Common myeloid progenitor, CD34-positive (primary cell): ENCODE data around the gene RTN1.
A peak's percentile ranks its signal among the peaks of the same experiment; 100 is the strongest.

Experiments
- CTCF ChIA-PET: fragments of 350-600 bp; sonication (Branson Sonifier 250); formaldehyde crosslinking; loops from one replicate; lab custom pipeline; 2021; ENCODE audit warnings: antibody characterized with exemption; lab: Charles Lee
- POLR2A ChIA-PET: fragments of 350-600 bp; sonication (Branson Sonifier 250); formaldehyde crosslinking; loops from one replicate; lab custom pipeline; 2021; ENCODE audit warnings: antibody characterized with exemption; lab: Charles Lee
- DNase-seq, 3 donors: peaks; one replicate each; pipeline versions ENCODE4 v3.0.0 to v3.0.0-alpha.2; 2013
- H3K27ac ChIP-seq, 2 experiments: 1 replicate in 1 of 2; 2 replicates in 1 of 2; pipeline ENCODE4 v1.7.0; 2013; ENCODE audit warnings: inconsistent platforms in 2 of 2, low read length in 2 of 2, mild to moderate bottlenecking in 2 of 2, low read depth in 1 of 2, moderate library complexity in 1 of 2; ENCODE audit not compliant: severe bottlenecking in 2 of 2, insufficient read depth in 1 of 2, poor library complexity in 1 of 2
- H3K27me3 ChIP-seq, 5 experiments: replicated peaks in 2 of 5; 1 replicate in 3 of 5; 2 replicates in 2 of 5; pipeline versions ENCODE4 v1.6.1 to v1.7.0; 2013; ENCODE audit warnings: low read length in 4 of 5, mild to moderate bottlenecking in 2 of 5, moderate library complexity in 2 of 5, inconsistent platforms in 1 of 5; ENCODE audit not compliant: insufficient read depth in 5 of 5, control insufficient read depth in 4 of 5
- H3K36me3 ChIP-seq, 4 experiments: 1 replicate in 2 of 4; 2 replicates in 2 of 4; pipeline versions ENCODE4 v1.6.1 to v1.7.0; 2013; ENCODE audit warnings: low read length in 3 of 4, control low read depth in 1 of 4, mild to moderate bottlenecking in 1 of 4; ENCODE audit not compliant: control insufficient read depth in 4 of 4, insufficient read depth in 4 of 4
- H3K4me1 ChIP-seq, 4 experiments: 1 replicate in 3 of 4; 2 replicates in 1 of 4; pipeline versions ENCODE4 v1.6.1 to v1.7.1; 2013; ENCODE audit warnings: low read length in 3 of 4, mild to moderate bottlenecking in 3 of 4, control low read depth in 1 of 4, inconsistent platforms in 1 of 4, moderate library complexity in 1 of 4; ENCODE audit not compliant: control insufficient read depth in 4 of 4, insufficient read depth in 4 of 4; ENCODE audit errors: control extremely low read depth in 1 of 4
- H3K4me3 ChIP-seq, 7 experiments: 1 replicate in 4 of 7; 2 replicates in 3 of 7; pipeline versions ENCODE4 v1.5.1 to v1.7.0; 2013; ENCODE audit warnings: mild to moderate bottlenecking in 7 of 7, low read length in 6 of 7, moderate library complexity in 6 of 7, inconsistent platforms in 2 of 7, low read depth in 2 of 7, control low read depth in 1 of 7; ENCODE audit not compliant: insufficient read depth in 4 of 7, control insufficient read depth in 1 of 7; ENCODE audit errors: extremely low read depth in 1 of 7
- H3K9me3 ChIP-seq, 5 experiments: 1 replicate in 4 of 5; 2 replicates in 1 of 5; pipeline versions ENCODE4 v1.6.1 to v1.7.1; 2013; ENCODE audit warnings: low read length in 4 of 5, mild to moderate bottlenecking in 2 of 5, inconsistent platforms in 1 of 5, low read depth in 1 of 5, moderate library complexity in 1 of 5; ENCODE audit not compliant: control insufficient read depth in 4 of 5, insufficient read depth in 2 of 5; ENCODE audit errors: control extremely low read depth in 1 of 5
- WGBS: methylation state at CpG from one replicate; pipeline ENCODE4 v1.1.5; 2013; ENCODE audit not compliant: insufficient coverage; 5-methylcytosine and 5-hydroxymethylcytosine counted together

RTN1 gene

GRCh38 chr14:59695198-59695597, 175.4 kb downstream of the RTN1 start:
- no peak for DNase-seq
- no peaks in the 10 kb centered on the region for H3K27me3 ChIP-seq
- no peak overlapping the region for H3K27ac ChIP-seq
- peaks cover 0 to 4% (median 0%) of the 10 kb centered on the region in 5 experiments for H3K9me3 ChIP-seq
- H3K36me3 ChIP-seq = no peaks in the 10 kb centered on the region
- 98% methylated on average over 4 of the region's 5 CpGs for WGBS
- ChIA-PET POLR2A (no interaction called here), CTCF (interaction anchor here (0.8 kb wide), 1 partner anchor 203 kb away, joined by 3 read pairs; no protein-coding TSS in a partner anchor)
- no peak overlapping the region for H3K4me3 ChIP-seq
- peaks cover 0 to 7% (median 2%) of the 10 kb centered on the region in 4 experiments for H3K4me1 ChIP-seq

- DNase-seq = no peak
- ChIA-PET POLR2A (no interaction called here), CTCF (interaction anchor here (0.9 to 1.0 kb wide), 2 partner anchors 15 to 58 kb away, joined by 4 read pairs; no protein-coding TSS in a partner anchor)
- H3K27ac ChIP-seq = no peak overlapping the region
- H3K27me3 ChIP-seq = no peaks in the 10 kb centered on the region
- no peak overlapping the region for H3K4me3 ChIP-seq
- no peaks in the 10 kb centered on the region for H3K36me3 ChIP-seq
- H3K4me1 ChIP-seq = peaks cover 0 to 3% (median 0%) of the 10 kb centered on the region in 4 experiments
- WGBS = 0% methylated on average over 1 of the region's 2 CpGs
- H3K9me3 ChIP-seq = peaks cover 0 to 4% (median 0%) of the 10 kb centered on the region in 5 experiments
Observed at GRCh38 chr14:59691266-59691665, 179.3 kb downstream of the RTN1 start.

GRCh38 chr14:59690426-59690825, 180.2 kb downstream of the RTN1 start:
- Histone ChIP-seq H3K27ac (no peak overlapping the region), H3K27me3 (no peaks in the 10 kb centered on the region), H3K9me3 (peaks cover 0 to 4% (median 0%) of the 10 kb centered on the region in 5 experiments), H3K4me1 (peaks cover 0 to 3% (median 0%) of the 10 kb centered on the region in 4 experiments), H3K36me3 (no peaks in the 10 kb centered on the region), H3K4me3 (no peak overlapping the region)
- DNase-seq = no peak
- ChIA-PET CTCF (interaction anchor here (0.9 to 1.0 kb wide), 2 partner anchors 14 to 57 kb away, joined by 4 read pairs; no protein-coding TSS in a partner anchor), POLR2A (no interaction called here)
- no CpG with 5 or more reads among the region's 1 CpG for WGBS

- peaks cover 0 to 3% (median 0%) of the 10 kb centered on the region in 4 experiments for H3K4me1 ChIP-seq
- H3K9me3 ChIP-seq = peaks cover 0 to 4% (median 0%) of the 10 kb centered on the region in 5 experiments
- H3K27me3 ChIP-seq = no peaks in the 10 kb centered on the region
- DNase-seq = peak; percentile 58 to 82 (median 81)
- 75% methylated on average over 5 of the region's 8 CpGs for WGBS
- H3K27ac ChIP-seq = no peak overlapping the region
- no peak overlapping the region for H3K4me3 ChIP-seq
- H3K36me3 ChIP-seq = no peaks in the 10 kb centered on the region
- POLR2A ChIA-PET = no interaction called here
- CTCF ChIA-PET = interaction anchor here (0.6 to 2.8 kb wide), 12 partner anchors 8 to 209 kb away, joined by 3 to 12 read pairs (median 3); no protein-coding TSS in a partner anchor
Observed at GRCh38 chr14:59688224-59689170, 182.1 kb downstream of the RTN1 start.

- Histone ChIP-seq H3K4me1 (peaks cover 0 to 3% (median 0%) of the 10 kb centered on the region in 4 experiments), H3K27ac (no peak overlapping the region), H3K9me3 (peaks cover 0 to 4% (median 0%) of the 10 kb centered on the region in 5 experiments), H3K4me3 (no peak overlapping the region), H3K36me3 (no peaks in the 10 kb centered on the region), H3K27me3 (no peaks in the 10 kb centered on the region)
- no peak for DNase-seq
- ChIA-PET CTCF (interaction anchor here (0.6 to 2.8 kb wide), 7 partner anchors 7 to 210 kb away, joined by 3 to 12 read pairs (median 4); no protein-coding TSS in a partner anchor), POLR2A (no interaction called here)
Observed at GRCh38 chr14:59687663-59688062, 182.9 kb downstream of the RTN1 start.

- no peaks in the 10 kb centered on the region for H3K27me3 ChIP-seq
- no peaks in the 10 kb centered on the region for H3K36me3 ChIP-seq
- no peak overlapping the region for H3K27ac ChIP-seq
- no peaks in the 10 kb centered on the region for H3K9me3 ChIP-seq
- DNase-seq = peak in 2 of 3 donors; percentile 44 to 57
- H3K4me3 ChIP-seq = no peak overlapping the region
- H3K4me1 ChIP-seq = no peaks in the 10 kb centered on the region
- ChIA-PET POLR2A (no interaction called here), CTCF (interaction anchor here (0.9 to 1.0 kb wide), 2 partner anchors 9 kb away, joined by 3 to 4 read pairs; no protein-coding TSS in a partner anchor)
Observed at GRCh38 chr14:59679872-59680271, 190.7 kb downstream of the RTN1 start.

DNA sequence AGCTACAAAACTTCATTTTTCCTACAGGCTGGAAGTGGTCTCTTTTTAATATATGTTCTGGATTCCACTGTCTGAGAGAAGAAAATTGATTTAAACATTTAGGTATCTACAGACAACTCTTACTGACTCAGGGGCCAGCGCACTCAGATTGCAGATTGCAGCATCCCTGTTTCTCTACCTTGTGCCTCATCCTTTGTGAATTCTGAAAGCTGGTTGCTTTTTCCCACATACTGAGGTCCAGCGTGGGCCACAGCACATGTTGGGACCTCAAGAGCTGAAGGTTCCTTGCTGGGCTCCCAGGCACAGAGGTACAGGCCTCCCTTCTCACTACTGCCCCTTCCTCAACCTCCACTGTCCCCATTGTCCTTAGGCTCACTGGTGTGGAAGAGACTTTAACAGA, 192.2 kb downstream of the RTN1 start:
- WGBS = 87% methylated on average over 2 of the region's 2 CpGs
- POLR2A ChIA-PET = no interaction called here

More for the DNA sequence above, 192.2 kb downstream of the RTN1 start:
- Histone ChIP-seq H3K4me1 (no peaks in the 10 kb centered on the region), H3K27ac (no peak overlapping the region), H3K27me3 (no peaks in the 10 kb centered on the region), H3K36me3 (no peaks in the 10 kb centered on the region), H3K9me3 (peaks cover 0 to 3% (median 0%) of the 10 kb centered on the region in 5 experiments), H3K4me3 (no peak overlapping the region)
- CTCF ChIA-PET = interaction anchor here (1.2 kb wide), 2 partner anchors 11 to 286 kb away, joined by 3 to 5 read pairs; no protein-coding TSS in a partner anchor
- no peak for DNase-seq
